Dermis blood vessel endothelial cell (primary cell): ENCODE data around the gene ALOX12B. TPM values are rescaled to one million over a fixed set of nuclear protein-coding genes. Genes with fewer than 3 reads are reported as not detected.
"Not testable (repeated sequence)": the region's sequence is repeated elsewhere in the genome, so short reads cannot be mapped to it uniquely, and the experiment has no call there.

Experiments
- DNase-seq: peaks from one replicate; pipeline ENCODE4 v3.0.0; 2010
- total RNA-seq: library from RNA; depleted of rRNA; stranded (reverse); fragments of >200 nt; gene quantifications from 2 replicates; pipeline ENCODE4 v1.2.3, GENCODE V29; 2014

Gene ALOX12B
- total RNA-seq, 1 donor from 2014 or later = not detected

- DNase-seq = peak; percentile 79
These were observed 31.5 kb upstream of the ALOX12B start for GRCh38 chr17:8118769-8119580.

- peak; percentile 52 for DNase-seq
These were observed 30.7 kb upstream of the ALOX12B start, which contains the start of gene ALOXE3 for GRCh38 chr17:8117980-8118768. Gene ALOXE3 (minus strand): TSS chr17:8118514. CDS start chr17:8117990, 524 bp downstream.

GRCh38 chr17:8117367-8117979, 30.0 kb upstream of the ALOX12B start:
- DNase-seq = no peak

GRCh38 chr17:8116776-8117175, 29.3 kb upstream of the ALOX12B start:
- no peak for DNase-seq

- no peak for DNase-seq
These were observed 23.4 kb upstream of the ALOX12B start for GRCh38 chr17:8110907-8111306.

GRCh38 chr17:8110456-8110804, 22.9 kb upstream of the ALOX12B start:
- no peak for DNase-seq

GRCh38 chr17:8109661-8110455, 22.3 kb upstream of the ALOX12B start:
- peak; percentile 67 for DNase-seq

- DNase-seq = no peak
These were observed 21.6 kb upstream of the ALOX12B start for GRCh38 chr17:8108972-8109660.

GRCh38 chr17:8106980-8107379, 19.5 kb upstream of the ALOX12B start:
- DNase-seq = not testable (repeated sequence)

- no peak for DNase-seq
These were observed 18.5 kb upstream of the ALOX12B start for GRCh38 chr17:8105957-8106398.

GRCh38 chr17:8104911-8105310, 17.4 kb upstream of the ALOX12B start:
- DNase-seq = no peak

- DNase-seq = peak; percentile 9
These were observed 16.0 kb upstream of the ALOX12B start for GRCh38 chr17:8103549-8103948.

- DNase-seq = no peak
These were observed 14.2 kb upstream of the ALOX12B start for GRCh38 chr17:8101721-8102120.

- no peak for DNase-seq
These were observed 13.2 kb upstream of the ALOX12B start for GRCh38 chr17:8100763-8101162.

- DNase-seq = no peak
These were observed 12.6 kb upstream of the ALOX12B start for GRCh38 chr17:8100111-8100510.

GRCh38 chr17:8096541-8096940, 9.0 kb upstream of the ALOX12B start:
- no peak for DNase-seq

- no peak for DNase-seq
These were observed 7.8 kb upstream of the ALOX12B start for GRCh38 chr17:8095361-8095760.

- DNase-seq = no peak
These were observed 3.6 kb upstream of the ALOX12B start for GRCh38 chr17:8091033-8091687.

- no peak for DNase-seq
These were observed 2.2 kb upstream of the ALOX12B start for GRCh38 chr17:8089728-8090127.

- no peak for DNase-seq
These were observed 375 bp upstream of the ALOX12B start for GRCh38 chr17:8087952-8088230.

GRCh38 chr17:8084250-8084649, 3.3 kb downstream of the ALOX12B start:
- DNase-seq = no peak

GRCh38 chr17:8082292-8082691, 5.2 kb downstream of the ALOX12B start:
- DNase-seq = no peak
